ENCODE results near the gene ATMIN.

ATMIN gene

DNA sequence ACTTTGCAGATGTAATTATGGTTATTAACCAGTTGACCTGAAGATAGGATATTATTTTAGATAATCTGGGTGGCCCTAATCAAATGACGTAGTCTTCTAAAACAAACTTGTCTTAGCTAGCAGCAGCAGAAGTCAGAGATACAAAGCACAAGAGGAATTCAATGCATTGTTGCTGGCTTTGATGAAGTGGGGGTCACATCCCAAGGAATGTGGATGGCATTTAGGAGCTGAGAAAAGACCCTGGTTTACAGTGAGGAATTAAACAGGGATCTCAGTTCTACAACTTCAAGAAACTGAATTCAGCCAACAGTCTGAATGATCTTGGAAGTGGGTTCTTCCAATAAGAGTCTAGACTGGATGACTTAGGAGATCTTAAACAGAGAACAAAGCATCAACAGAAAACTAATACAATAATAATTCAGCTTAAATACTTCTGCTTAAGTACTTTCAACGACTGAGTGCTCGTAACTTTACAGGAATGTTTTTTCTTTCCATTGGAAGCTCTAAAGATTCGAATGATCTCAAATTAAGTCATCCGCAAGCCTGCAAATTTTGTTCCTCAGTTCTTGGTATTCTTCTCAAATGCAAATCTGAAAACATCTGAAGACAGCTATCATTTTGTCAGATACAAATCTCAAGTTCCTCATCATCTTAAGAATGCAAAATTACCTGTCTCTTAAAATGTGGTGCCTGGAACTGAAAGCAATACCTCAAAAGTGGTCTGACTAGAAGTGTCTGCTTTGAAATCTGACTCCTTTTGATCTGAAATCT, 38.1 kb downstream of the ATMIN start:
- no peak for DNase-seq

DNA sequence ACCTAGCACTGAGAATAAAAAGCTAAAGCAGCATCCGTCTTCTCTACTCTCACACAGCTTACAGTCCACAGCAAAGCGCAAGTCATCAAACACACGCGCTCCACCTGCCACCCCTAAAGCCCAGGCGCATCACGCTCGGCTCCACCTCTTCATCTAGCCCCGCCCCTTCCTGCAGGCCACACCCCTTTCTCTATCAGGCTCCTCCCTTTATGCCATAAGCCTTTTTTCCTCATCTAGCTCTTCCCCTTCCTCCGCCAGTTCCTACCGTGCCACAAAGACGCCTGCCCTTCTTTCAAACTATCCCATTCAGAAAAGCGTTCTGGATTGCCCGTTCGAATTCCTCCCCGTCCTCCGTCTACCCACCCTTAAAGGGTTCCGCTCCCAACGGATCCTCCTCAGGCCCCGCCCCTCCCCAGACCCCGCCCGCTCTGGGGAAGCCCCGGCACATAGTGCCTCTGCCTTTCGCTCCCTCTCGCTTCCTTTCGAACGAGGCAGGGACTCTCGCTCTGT, 41.0 kb downstream of the ATMIN start:
- DNase-seq = peak; percentile 40

DNA sequence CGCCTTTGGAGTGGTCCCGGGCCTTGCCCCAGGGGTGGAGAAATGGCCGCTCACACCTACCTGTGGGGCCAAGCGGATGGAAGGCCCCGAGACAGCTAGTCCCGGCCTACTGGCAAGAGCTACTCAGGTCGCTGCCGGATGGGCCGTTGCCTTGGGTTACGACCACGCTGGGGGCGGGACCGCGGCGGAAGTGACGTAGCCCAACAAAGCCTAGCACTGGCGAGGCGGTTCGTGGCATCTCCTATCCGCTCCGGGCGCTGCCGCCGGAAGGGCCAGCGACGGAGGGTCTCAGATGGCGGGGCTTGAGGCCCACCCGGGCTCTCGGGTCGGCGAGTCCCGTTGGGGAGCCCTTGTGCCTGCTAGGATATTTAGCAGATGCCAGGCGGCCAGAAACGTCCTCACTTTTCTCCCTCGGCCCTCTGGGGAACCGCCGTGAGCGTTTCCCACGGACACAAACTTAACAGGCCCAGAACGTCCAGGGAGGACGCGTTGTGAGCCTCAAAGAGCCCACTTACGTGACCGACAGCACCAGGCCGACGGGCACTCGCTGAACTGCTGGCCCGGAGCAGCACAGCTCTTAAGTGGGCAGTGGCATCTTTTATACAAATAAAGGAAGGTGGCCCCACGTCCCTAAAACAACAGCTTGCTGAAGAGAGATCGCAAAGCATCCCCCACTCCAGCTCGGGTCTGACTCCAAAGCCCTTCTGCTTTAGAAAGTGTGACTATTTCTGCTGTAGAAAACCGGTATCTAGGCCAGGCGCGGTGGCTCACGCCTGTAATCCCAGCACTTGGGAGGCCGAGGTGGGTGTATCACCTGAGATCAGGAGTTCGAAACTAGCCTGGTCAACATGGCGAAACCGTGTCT, 41.7 kb downstream of the ATMIN start, which contains the start of gene C16orf46:
C16orf46 (minus strand) TSS at position 163 of the 865 bp plus-strand sequence. CDS start 13,283 bp downstream, outside the sequence.
- DNase-seq = peak; percentile 48

DNA sequence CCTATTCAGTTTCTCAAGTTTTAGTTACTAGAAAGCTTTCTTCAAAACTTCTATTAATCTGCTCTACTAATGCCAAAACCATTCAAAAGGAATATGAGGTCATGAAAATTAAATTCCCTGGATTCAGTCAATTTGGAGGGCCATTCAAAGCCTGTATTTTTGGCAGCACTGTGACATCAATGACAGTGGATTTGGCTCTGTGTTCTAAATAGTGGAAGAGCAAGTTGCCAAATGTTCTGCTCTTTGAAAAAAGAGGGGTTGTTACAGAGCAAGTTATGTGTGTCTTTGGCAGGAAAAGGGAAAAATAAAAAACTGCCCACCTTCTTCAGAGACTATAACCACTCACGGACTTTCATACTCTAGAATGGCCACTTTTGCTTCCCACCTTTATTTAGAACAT, 44.6 kb downstream of the ATMIN start:
- DNase-seq = no peak

DNA sequence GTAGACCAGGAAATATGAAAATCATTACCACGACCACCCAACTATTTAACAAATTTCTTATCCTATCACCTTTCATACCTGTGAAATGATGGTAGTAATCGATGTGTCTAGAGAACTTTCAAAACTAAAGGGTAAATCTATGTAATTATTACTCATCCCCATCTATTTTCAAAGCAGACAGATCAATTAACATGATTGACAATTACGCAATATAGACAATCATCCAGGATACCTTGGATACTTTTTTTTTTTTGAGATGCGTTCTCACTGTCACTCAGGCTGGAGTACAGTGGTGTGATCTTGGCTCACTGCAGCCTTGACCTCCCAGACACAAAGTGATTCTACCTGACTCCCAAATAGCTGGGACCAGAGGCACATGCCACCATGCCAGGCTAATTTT, 45.4 kb downstream of the ATMIN start:
- no peak for DNase-seq

DNA sequence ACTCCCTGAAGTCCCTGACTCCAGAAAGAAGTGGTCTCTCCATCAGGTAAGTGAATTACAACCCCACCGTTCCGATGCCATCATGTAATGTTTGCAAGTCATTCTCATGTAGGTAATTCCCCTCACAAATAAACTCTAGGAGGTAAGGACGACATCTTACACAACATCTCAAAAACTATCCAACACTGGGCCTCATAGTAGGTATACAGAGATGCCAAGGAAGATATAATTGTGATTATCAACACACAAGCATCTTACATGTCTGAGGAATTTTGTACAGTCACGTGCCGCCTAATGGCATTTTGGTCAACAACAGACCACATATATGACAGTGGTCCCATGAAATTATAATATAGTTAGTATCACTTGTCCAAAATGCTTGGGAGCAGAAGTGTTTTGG, 53.2 kb downstream of the ATMIN start:
- no peak for DNase-seq

DNA sequence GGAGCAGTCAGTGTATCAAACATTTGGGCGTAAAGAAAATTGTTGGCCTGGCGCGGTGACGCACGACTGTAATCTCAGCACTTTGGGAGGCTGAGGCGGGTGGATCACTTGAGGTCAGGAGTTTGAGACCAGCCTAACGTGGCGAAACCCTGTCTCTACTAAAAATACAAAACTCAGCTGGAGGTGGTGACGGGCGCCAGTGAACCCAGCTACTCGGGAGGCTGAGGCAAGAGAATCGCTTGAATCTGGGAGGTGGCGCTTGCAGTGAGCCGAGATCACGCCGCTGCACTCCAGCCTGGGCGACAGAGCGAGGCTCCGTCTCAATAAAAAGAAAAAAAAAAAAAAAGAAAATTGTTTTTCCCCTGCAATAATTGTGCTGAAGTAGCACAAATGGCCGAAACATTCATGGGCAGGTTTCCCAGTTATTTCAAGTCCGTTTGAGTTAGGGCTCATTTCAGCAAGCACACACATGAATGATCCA, 59.2 kb downstream of the ATMIN start:
- DNase-seq = no peak

DNA sequence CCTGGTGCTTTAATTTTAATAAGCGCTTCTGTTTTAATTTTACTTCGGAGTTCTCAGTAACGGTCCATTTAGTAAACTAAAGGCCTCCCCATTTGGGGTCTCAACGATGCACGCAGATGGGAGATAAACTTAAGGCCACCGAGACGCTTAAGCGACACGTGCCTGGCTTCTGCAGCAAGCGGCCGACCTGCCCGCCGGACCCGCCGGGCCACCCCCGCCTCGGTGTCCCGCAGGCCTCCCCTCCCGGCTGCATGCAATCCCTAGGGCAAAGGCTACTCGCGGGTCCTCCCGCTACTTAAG, 60.0 kb downstream of the ATMIN start:
- no peak for DNase-seq

DNA sequence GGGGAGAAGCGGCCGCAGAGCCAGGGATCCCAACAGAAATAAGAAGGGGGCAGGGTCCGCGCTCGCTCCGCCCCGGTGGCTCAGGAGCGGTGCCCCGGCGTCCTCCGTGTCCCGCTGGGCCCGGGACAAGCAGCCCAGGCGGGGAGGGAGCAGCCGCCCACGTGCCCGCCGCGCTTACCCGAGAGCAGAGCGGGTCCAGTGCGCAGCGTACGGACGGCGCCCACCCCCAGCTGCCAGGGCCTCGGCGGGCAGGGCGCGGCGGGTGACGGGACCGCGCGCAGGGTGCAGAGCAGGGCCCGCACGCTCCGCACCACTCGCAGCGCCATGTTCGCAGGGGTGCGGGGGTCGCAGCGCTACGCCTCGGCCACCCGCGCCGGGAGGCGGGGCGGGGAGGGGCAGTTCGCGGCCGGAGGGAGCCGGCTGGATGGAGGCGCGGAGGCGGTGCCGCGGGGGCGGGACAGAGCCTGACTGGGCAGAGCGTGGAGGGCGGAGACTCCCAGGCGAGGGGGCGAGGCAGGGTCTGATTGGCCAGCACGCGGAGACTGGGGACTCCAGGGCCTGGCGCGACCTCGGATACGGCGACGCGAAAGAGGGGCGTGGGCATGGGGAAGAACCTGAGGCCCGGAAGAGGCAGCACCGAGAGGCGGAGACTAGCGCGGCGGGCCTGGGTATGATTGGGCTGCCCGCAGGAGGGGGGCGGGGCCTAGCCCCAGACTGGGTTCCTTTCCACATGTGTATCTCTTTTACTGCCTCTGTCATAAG, 60.5 kb downstream of the ATMIN start, which contains the start of gene GCSH:
GCSH (minus strand) TSS at position 443 of the 762 bp plus-strand sequence; CDS start at position 326, 117 bp downstream.
- DNase-seq = peak; percentile 70

DNA sequence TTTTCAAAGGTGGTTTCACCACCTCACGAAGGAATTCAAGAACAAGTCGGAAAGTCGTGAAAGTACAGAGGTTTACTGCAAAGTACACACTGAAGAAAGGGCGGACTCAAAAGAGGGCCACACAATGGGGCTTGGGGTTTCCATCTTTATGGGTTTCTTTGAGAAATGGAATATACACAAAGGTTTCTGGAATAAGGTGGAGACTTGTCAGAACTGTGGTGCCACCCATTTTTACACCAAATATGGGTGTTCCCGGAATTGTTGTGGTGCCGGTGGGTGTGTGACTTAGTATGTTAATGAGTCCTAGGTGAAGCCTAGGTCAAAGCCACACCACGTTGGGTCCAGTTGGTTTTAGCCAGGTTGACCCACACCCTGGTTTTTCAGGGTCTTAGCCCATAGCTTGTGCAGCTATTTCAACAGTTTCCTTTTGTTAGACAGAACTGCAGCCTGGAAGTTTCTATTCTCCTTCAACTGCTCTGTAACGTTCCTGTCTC, 61.1 kb downstream of the ATMIN start:
- no peak for DNase-seq

Measured in NCI-H2029 treated with DMSO at 0.1 percent for 48 hours (cell line).